Hepatocyte (in vitro differentiated cells): ENCODE data around the gene SMAGP. TPM values are rescaled to one million over a fixed set of nuclear protein-coding genes. Genes with fewer than 3 reads are reported as not detected.
"Not testable (repeated sequence)": the region's sequence is repeated elsewhere in the genome, so short reads cannot be mapped to it uniquely, and the experiment has no call there.

Experiments used
- DNase-seq: peaks from one replicate; pipeline ENCODE4 v3.0.0-alpha.2; 2016; ENCODE audit warnings: low spot score
- H2AFZ ChIP-seq: fragments of 200-600 bp; sonication (generic); 2 replicates; pipeline ENCODE4 v1.6.0; 2016; ENCODE audit warnings: antibody characterized with exemption, mild to moderate bottlenecking
- H3K27ac ChIP-seq: fragments of 200-600 bp; sonication (generic); 2 replicates; pipeline ENCODE4 v1.5.1; 2016; ENCODE audit warnings: mild to moderate bottlenecking
- H3K27me3 ChIP-seq: fragments of 200-600 bp; sonication (generic); 2 replicates; pipeline ENCODE4 v1.6.1; 2016
- H3K36me3 ChIP-seq: fragments of 200-600 bp; sonication (generic); replicated peaks from 2 replicates; pipeline ENCODE4 v1.5.1; 2016; ENCODE audit warnings: low read depth; ENCODE audit not compliant: insufficient read depth
- H3K4me1 ChIP-seq: fragments of 200-600 bp; sonication (generic); 2 replicates; pipeline ENCODE4 v1.5.1; 2016; ENCODE audit warnings: mild to moderate bottlenecking, moderate library complexity; ENCODE audit not compliant: insufficient read depth
- H3K4me2 ChIP-seq: fragments of 200-600 bp; sonication (generic); 2 replicates; pipeline ENCODE4 v1.6.0; 2016
- H3K4me3 ChIP-seq: fragments of 200-600 bp; sonication (generic); 2 replicates; pipeline ENCODE4 v1.5.1; 2016; ENCODE audit warnings: mild to moderate bottlenecking
- H3K79me2 ChIP-seq: fragments of 200-600 bp; sonication (generic); 2 replicates; pipeline ENCODE4 v1.6.0; 2017; ENCODE audit warnings: mild to moderate bottlenecking
- H3K9me2 ChIP-seq: fragments of 200-600 bp; sonication (generic); replicated peaks from 2 replicates; pipeline ENCODE4 v1.6.0; 2017; ENCODE audit warnings: mild to moderate bottlenecking; ENCODE audit not compliant: insufficient read depth
- H3K9me3 ChIP-seq: fragments of 200-600 bp; sonication (generic); 2 replicates; pipeline ENCODE4 v1.5.1; 2016; ENCODE audit warnings: low read depth, mild to moderate bottlenecking
- H4K20me1 ChIP-seq: fragments of 200-600 bp; sonication (generic); 2 replicates; pipeline ENCODE4 v1.6.0; 2016; ENCODE audit warnings: mild to moderate bottlenecking; ENCODE audit not compliant: insufficient read depth, poor library complexity, severe bottlenecking
- CTCF ChIP-seq: fragments of 200-600 bp; sonication (generic); IDR thresholded peaks from 2 replicates; pipeline ENCODE4 v1.5.1; 2016; ENCODE audit warnings: antibody characterized with exemption, mild to moderate bottlenecking; ENCODE audit not compliant: poor library complexity
- EZH2 ChIP-seq: fragments of 200-600 bp; sonication (generic); IDR thresholded peaks from 2 replicates; pipeline ENCODE4 v1.6.1; 2016; ENCODE audit warnings: antibody characterized with exemption, mild to moderate bottlenecking, borderline replicate concordance
- EZH2phosphoT487 ChIP-seq: fragments of 200-600 bp; sonication (generic); IDR thresholded peaks from one replicate; pipeline ENCODE4 v1.6.1; 2018; ENCODE audit warnings: antibody characterized with exemption, mild to moderate bottlenecking, low read depth, moderate library complexity; ENCODE audit not compliant: unreplicated experiment, severe bottlenecking
- WGBS: methylation state at CpG from one replicate; pipeline ENCODE4 v1.1.6; 2016; ENCODE audit warnings: low lambda C conversion rate; ENCODE audit errors: missing lambda C conversion rate; 5-methylcytosine and 5-hydroxymethylcytosine counted together
- polyA plus RNA-seq: library from polyadenylated mRNA; unstranded; fragments of >200 nt; fragmentation: Nextera tagmentation; extraction: Ambion mirVana; gene quantifications from 2 replicates; pipeline ENCODE4 v1.2.1, GENCODE V29; 2016
- total RNA-seq: library from RNA; depleted of rRNA; stranded (reverse); fragments of >200 nt; gene quantifications from 2 replicates; pipeline ENCODE4 v1.2.3, GENCODE V29; 2014

Gene SMAGP
- total and polyA plus RNA-seq, 2 experiments from 2014 or later = 16.5 to 28.3 TPM

- no peak for TF ChIP-seq CTCF
- no peak for TF ChIP-seq EZH2
- Histone ChIP-seq H3K4me2 (no peak overlapping the region), H4K20me1 (no peaks in the 10 kb centered on the region), H3K27ac (no peak overlapping the region), H3K27me3 (no peaks in the 10 kb centered on the region), H3K9me2 (no peaks in the 10 kb centered on the region), H3K36me3 (no peaks in the 10 kb centered on the region), H3K4me1 (no peaks in the 10 kb centered on the region), H2AFZ (no peak overlapping the region), H3K9me3 (no peaks in the 10 kb centered on the region), H3K79me2 (no peaks in the 10 kb centered on the region), H3K4me3 (no peak overlapping the region)
- 94% methylated on average over 1 of the region's 1 CpG for WGBS
- DNase-seq = no peak
These were observed 41.2 kb upstream of the SMAGP start for GRCh38 chr12:51311389-51311788.

- Histone ChIP-seq H3K27me3 (no peaks in the 10 kb centered on the region), H3K4me2 (peak overlapping the region; percentile 36), H3K4me1 (no peaks in the 10 kb centered on the region), H3K27ac (peak overlapping the region; percentile 80), H3K9me2 (no peaks in the 10 kb centered on the region), H3K79me2 (no peaks in the 10 kb centered on the region), H3K4me3 (no peak overlapping the region), H4K20me1 (no peaks in the 10 kb centered on the region), H3K9me3 (no peaks in the 10 kb centered on the region), H2AFZ (no peak overlapping the region), H3K36me3 (no peaks in the 10 kb centered on the region)
- peak; percentile 64 for DNase-seq
- TF ChIP-seq CTCF (no peak), EZH2phosphoT487 (no peak), EZH2 (no peak)
- 81% methylated on average over 6 of the region's 6 CpGs for WGBS
These were observed 37.7 kb upstream of the SMAGP start for GRCh38 chr12:51307655-51308593.

- DNase-seq = no peak
- no peaks in the 10 kb centered on the region for H3K79me2 ChIP-seq
- H3K27ac ChIP-seq = no peak overlapping the region
- 97% methylated on average over 5 of the region's 5 CpGs for WGBS
- H3K9me2 ChIP-seq = no peaks in the 10 kb centered on the region
- no peaks in the 10 kb centered on the region for H3K27me3 ChIP-seq
- no peaks in the 10 kb centered on the region for H3K9me3 ChIP-seq
- no peak for TF ChIP-seq EZH2phosphoT487
- no peak for TF ChIP-seq CTCF
- no peak for TF ChIP-seq EZH2
- no peak overlapping the region for H3K4me3 ChIP-seq
- H3K4me1 ChIP-seq = no peaks in the 10 kb centered on the region
- no peaks in the 10 kb centered on the region for H3K36me3 ChIP-seq
- no peak overlapping the region for H3K4me2 ChIP-seq
- H2AFZ ChIP-seq = no peak overlapping the region
- no peaks in the 10 kb centered on the region for H4K20me1 ChIP-seq
These were observed 36.3 kb upstream of the SMAGP start for GRCh38 chr12:51306507-51306906.

- not testable (repeated sequence) for H3K4me2 ChIP-seq, H3K4me3 ChIP-seq, H3K4me1 ChIP-seq, H3K9me3 ChIP-seq, H2AFZ ChIP-seq, H3K27ac ChIP-seq, H4K20me1 ChIP-seq, H3K79me2 ChIP-seq, DNase-seq, H3K36me3 ChIP-seq, H3K9me2 ChIP-seq, H3K27me3 ChIP-seq
- 87% methylated on average over 10 of the region's 10 CpGs for WGBS
These were observed 30.6 kb upstream of the SMAGP start for GRCh38 chr12:51300768-51301167.
